GM06990 (cell line): ENCODE results near the gene PPP1R14D.

Experiments
- DNase-seq: peaks from one replicate; pipeline ENCODE4 v3.0.0-alpha.2; 2011; ENCODE audit not compliant: insufficient read length; ENCODE audit errors: extremely low read depth
- H3K27me3 ChIP-seq: replicated peaks from 2 replicates; pipeline ENCODE4 v1.6.0; 2011; ENCODE audit warnings: low read length; ENCODE audit not compliant: control insufficient read depth, insufficient read depth
- H3K36me3 ChIP-seq: 2 replicates; pipeline ENCODE4 v1.5.1; 2011; ENCODE audit warnings: low read length; ENCODE audit not compliant: control insufficient read depth, insufficient read depth
- H3K4me3 ChIP-seq: replicated peaks from 2 replicates; pipeline ENCODE4 v1.5.1; 2011; ENCODE audit warnings: low read depth, mild to moderate bottlenecking, control low read depth, low read length
- TF ChIP-seq, protein P1 (sequence below): IDR thresholded peaks from 2 replicates; pipeline ENCODE4 v1.5.1; 2011; ENCODE audit warnings: low read length, control low read depth, mild to moderate bottlenecking, inconsistent platforms; ENCODE audit not compliant: insufficient read depth, poor library complexity, severe bottlenecking

PPP1R14D gene

DNA sequence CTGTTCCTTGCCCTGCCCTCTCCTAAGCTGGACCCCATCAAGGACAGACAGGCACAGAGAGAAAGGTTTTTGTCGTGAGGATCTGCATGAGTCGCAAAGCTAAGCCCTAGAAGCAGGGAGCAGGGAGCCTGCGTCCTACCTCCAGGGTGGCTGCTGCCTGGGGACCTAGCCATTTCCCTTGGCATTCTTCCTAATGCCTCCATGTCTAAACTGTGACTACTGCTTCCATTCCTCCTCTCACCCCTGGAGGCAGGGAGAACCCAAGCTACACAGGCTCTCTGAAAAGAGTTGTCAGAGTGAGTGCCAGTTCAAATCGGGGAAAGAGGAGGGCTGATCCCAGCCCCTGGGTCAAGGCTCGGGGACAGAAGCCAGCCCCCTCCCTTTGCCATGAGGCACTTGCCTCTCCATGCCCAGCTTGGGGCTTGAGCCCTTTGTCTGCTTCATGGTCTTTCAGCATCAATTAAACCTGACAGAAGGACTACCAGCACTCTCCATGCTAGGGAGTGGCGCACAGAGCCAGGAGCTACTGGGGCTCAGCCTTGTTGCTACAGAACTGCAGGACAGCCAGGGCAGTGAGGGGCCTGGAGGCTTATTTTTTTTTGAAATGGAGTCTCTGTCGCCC is 62.2 kb downstream of the PPP1R14D start:
- no peak for DNase-seq
- Histone ChIP-seq H3K36me3 (peaks cover 7% of the 10 kb centered on the region), H3K4me3 (no peak overlapping the region), H3K27me3 (no peaks in the 10 kb centered on the region)
- TF ChIP-seq, protein P1, sequence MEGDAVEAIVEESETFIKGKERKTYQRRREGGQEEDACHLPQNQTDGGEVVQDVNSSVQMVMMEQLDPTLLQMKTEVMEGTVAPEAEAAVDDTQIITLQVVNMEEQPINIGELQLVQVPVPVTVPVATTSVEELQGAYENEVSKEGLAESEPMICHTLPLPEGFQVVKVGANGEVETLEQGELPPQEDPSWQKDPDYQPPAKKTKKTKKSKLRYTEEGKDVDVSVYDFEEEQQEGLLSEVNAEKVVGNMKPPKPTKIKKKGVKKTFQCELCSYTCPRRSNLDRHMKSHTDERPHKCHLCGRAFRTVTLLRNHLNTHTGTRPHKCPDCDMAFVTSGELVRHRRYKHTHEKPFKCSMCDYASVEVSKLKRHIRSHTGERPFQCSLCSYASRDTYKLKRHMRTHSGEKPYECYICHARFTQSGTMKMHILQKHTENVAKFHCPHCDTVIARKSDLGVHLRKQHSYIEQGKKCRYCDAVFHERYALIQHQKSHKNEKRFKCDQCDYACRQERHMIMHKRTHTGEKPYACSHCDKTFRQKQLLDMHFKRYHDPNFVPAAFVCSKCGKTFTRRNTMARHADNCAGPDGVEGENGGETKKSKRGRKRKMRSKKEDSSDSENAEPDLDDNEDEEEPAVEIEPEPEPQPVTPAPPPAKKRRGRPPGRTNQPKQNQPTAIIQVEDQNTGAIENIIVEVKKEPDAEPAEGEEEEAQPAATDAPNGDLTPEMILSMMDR = no peak
